ENCODE results near the gene ZNF398. TPM values are rescaled to one million over a fixed set of nuclear protein-coding genes. Genes with fewer than 3 reads are reported as not detected.
A peak's percentile ranks its signal among the peaks of the same experiment; 100 is the strongest.

The ZNF398 gene
- total and polyA plus RNA-seq, 4 donors = 2.6 to 14.1 (median 7.9) TPM

DNA sequence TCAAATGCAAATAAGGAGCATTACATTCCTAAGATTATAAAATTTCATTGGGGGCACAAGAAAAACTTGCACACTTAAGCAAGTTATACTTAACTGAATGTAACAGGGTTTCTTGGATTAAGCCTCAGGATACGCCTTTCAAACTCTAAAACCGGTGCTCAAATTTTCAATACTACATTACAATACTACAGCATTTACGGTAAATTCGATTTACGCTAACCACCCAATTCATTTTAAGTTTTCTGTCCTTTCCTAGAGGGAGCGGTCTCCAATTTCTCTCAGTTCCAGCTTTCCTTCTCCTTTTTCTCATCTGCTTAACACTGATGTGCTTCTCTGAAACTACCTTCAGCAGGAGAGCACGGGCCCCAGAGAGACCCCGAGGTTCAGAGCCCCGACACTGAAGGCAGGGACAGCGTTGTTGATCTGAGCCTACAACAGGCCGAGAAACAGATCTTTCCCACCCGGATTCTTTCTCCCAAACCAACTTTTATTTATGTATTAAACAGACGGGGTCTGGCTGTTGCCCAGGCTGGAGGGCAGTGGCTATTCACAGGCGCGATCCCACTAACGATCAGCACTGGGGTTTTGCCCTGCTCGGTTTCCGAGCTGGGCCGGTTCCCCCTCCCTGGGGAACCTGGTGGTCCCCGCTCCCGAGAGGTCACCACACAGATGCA lies 21.9 kb upstream of the ZNF398 start:
- Histone ChIP-seq H3K9me3 (ENCODE audit: control insufficient read depth, low read length) (no peaks in the 10 kb centered on the region), H3K4me1 (ENCODE audit: control insufficient read depth in 1 of 2, insufficient read depth in 2 of 2, low read length in 2 of 2) (no peaks in the 10 kb centered on the region), H3K27me3 (ENCODE audit: control insufficient read depth in 1 of 2, insufficient read depth in 2 of 2, low read length in 1 of 2) (no peaks in the 10 kb centered on the region), H3K36me3 (ENCODE audit: control insufficient read depth in 1 of 2, insufficient read depth in 2 of 2, low read length in 1 of 2) (no peaks in the 10 kb centered on the region), H3K4me3 (ENCODE audit: low read length in 2 of 2) (peak overlapping the region; percentile 71 to 74), H3K27ac (ENCODE audit: low read depth in 1 of 2, low read length in 2 of 2) (peak overlapping the region in 1 of 2 donors; percentile 57)
- DNase-seq (no peak), ATAC-seq (ENCODE audit: low FRiP score) (no peak)
- intact Hi-C loops (cut with DNase I) = no loop called here
- WGBS, 2 donors = 2% methylated on average over 21 of the region's 21 CpGs

DNA sequence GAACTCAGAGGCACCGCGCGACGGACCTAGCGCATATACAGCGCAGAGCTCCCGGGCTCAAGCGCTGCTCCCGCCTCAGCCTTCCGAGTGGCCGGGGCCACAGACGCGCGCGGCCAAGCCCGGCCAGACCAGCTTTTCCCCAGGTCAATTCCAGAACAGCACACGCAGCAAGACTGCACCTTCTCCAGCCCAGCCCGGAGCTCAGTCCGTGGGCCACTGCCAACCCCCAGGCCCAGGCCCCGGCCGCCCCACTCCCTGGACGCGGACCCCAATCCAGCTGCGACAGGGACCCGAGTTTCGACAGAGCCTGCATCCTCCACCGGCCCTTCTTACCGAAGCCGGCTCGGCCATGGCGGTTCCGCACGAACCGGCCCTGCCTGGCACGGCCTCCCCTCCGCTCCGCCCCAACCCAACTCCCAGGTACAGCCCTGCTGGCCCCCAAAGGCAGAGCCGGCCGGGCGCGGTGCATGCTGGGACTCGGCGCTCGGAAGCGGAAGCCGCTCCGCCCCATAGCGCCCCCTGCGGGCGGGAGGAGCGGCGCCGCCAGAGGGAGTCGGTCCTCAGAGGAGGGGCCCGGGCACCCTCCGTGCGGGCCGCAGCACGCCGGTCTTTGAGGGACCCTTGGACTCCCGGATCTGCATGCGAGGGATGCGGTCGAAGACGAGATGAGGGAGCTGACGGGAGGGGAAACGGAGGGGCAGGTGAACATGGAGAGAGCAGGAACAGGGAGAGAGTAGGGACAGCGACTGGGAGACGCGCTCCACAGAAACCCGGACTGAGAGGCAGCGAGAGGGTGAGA lies 21.2 kb upstream of the ZNF398 start, which contains the start of gene ZNF425:
ZNF425 (minus strand) TSS at position 462 of the 799 bp plus-strand sequence; CDS start at position 351, 111 bp downstream.
- intact Hi-C loops (cut with DNase I) = loop anchor here in 1 of 2 donors (1.0 kb wide), 2 partner anchors 35 to 98 kb away; partner anchors contain the start of gene PDIA4
- peak within 1 kb of the TSS; percentile 62 to 70 for H3K27ac ChIP-seq (ENCODE audit: low read depth in 1 of 2, low read length in 2 of 2)
- H3K36me3 ChIP-seq (ENCODE audit: control insufficient read depth in 1 of 2, insufficient read depth in 2 of 2, low read length in 1 of 2) = no peaks in the 10 kb centered on the region
- H3K27me3 ChIP-seq (ENCODE audit: control insufficient read depth in 1 of 2, insufficient read depth in 2 of 2, low read length in 1 of 2) = no peaks in the 10 kb centered on the region
- peak; percentile 99 for ATAC-seq (ENCODE audit: low FRiP score)
- peak; percentile 95 to 98 for DNase-seq
- WGBS, 2 donors = 1% methylated on average over 71 to 72 of the region's 72 CpGs
- H3K4me3 ChIP-seq (ENCODE audit: low read length in 2 of 2) = peak within 1 kb of the TSS; percentile 71 to 74
- H3K4me1 ChIP-seq (ENCODE audit: control insufficient read depth in 1 of 2, insufficient read depth in 2 of 2, low read length in 2 of 2) = no peaks in the 10 kb centered on the region
- no peaks in the 10 kb centered on the region for H3K9me3 ChIP-seq (ENCODE audit: control insufficient read depth, low read length)

DNA sequence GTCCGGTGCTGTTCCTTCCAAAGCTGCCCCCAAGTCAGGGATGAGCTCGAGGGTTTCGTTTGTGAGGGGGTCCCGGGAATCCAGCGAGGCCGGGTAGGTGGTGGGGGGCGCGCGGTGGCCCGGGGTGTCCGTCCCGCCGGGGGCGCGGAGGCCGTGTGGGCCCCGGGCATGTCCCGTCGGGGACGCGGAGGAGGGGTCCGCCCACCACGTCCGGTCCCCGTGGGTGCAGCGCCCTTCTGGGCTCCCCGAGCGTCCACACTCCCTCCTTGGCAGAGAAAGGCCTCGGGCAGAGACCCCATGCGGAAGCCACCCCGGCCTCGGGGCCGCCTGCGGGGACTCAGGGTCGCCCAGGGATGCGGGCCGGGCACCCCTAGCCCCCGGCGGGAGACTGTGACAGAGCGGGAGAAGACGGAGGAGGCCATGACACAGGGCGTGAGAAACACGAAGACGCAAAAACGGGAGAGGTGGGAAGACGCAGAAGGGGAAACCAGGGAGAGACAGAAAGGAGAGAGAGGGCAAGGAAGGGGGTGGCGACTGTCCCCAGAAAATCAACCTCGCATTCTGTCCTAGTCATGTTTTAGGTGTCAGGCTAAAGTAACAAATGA lies 20.5 kb upstream of the ZNF398 start:
- ATAC-seq (ENCODE audit: low FRiP score) = peak; percentile 80
- intact Hi-C loops (cut with DNase I) = loop anchor here in 1 of 2 donors (1.0 kb wide), 3 partner anchors 21 to 98 kb away; partner anchors contain the start of genes PDIA4 and ZNF398
- no peaks in the 10 kb centered on the region for H3K36me3 ChIP-seq (ENCODE audit: control insufficient read depth in 1 of 2, insufficient read depth in 2 of 2, low read length in 1 of 2)
- H3K27ac ChIP-seq (ENCODE audit: low read depth in 1 of 2, low read length in 2 of 2) = peak overlapping the region; percentile 62 to 70
- H3K4me1 ChIP-seq (ENCODE audit: control insufficient read depth in 1 of 2, insufficient read depth in 2 of 2, low read length in 2 of 2) = no peaks in the 10 kb centered on the region
- peak; percentile 75 to 86 for DNase-seq
- peak overlapping the region; percentile 31 to 74 for H3K4me3 ChIP-seq (ENCODE audit: low read length in 2 of 2)
- no peaks in the 10 kb centered on the region for H3K9me3 ChIP-seq (ENCODE audit: control insufficient read depth, low read length)
- H3K27me3 ChIP-seq (ENCODE audit: control insufficient read depth in 1 of 2, insufficient read depth in 2 of 2, low read length in 1 of 2) = no peaks in the 10 kb centered on the region
- 1% methylated on average over 30 to 48 of the region's 48 CpGs for WGBS, 2 donors

DNA sequence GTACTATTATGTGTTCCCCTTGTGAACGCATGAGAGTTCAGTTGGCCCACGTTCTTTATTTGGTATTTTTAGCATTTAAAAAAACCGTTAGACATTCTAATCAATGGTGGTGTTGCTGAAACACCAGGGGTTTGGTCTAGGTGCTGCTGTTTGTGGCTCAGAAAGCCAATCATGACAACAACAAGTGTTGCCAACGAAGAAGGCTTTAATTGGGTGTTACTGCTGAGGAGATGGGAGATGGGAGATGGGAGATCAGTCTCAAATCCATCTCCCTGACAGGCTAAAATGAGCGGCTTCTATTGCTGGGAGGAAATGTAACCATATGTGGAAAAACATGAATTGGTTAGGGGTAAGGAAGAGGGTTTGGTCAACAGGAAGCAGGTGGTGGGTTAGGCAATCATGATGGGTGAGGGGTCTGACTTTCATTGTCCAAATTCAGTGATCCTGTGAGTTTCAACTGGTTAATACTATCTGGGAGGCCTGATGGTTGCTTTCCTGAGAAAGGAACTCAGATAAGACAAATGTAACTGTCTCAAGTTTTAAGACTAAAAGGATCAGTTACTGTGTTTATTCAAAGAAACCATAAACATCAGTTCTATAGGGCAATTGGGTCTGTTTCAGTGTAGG lies 16.6 kb upstream of the ZNF398 start:
- intact Hi-C loops (cut with DNase I) = no loop called here
- DNase-seq (no peak), ATAC-seq (ENCODE audit: low FRiP score) (no peak)
- Histone ChIP-seq H3K27me3 (ENCODE audit: control insufficient read depth in 1 of 2, insufficient read depth in 2 of 2, low read length in 1 of 2) (no peaks in the 10 kb centered on the region), H3K4me1 (ENCODE audit: control insufficient read depth in 1 of 2, insufficient read depth in 2 of 2, low read length in 2 of 2) (no peaks in the 10 kb centered on the region), H3K27ac (ENCODE audit: low read depth in 1 of 2, low read length in 2 of 2) (no peak overlapping the region), H3K36me3 (ENCODE audit: control insufficient read depth in 1 of 2, insufficient read depth in 2 of 2, low read length in 1 of 2) (no peaks in the 10 kb centered on the region), H3K9me3 (ENCODE audit: control insufficient read depth, low read length) (no peaks in the 10 kb centered on the region), H3K4me3 (ENCODE audit: low read length in 2 of 2) (no peak overlapping the region)
- WGBS, 2 donors = 91 to 92% methylated on average over 5 of the region's 5 CpGs

DNA sequence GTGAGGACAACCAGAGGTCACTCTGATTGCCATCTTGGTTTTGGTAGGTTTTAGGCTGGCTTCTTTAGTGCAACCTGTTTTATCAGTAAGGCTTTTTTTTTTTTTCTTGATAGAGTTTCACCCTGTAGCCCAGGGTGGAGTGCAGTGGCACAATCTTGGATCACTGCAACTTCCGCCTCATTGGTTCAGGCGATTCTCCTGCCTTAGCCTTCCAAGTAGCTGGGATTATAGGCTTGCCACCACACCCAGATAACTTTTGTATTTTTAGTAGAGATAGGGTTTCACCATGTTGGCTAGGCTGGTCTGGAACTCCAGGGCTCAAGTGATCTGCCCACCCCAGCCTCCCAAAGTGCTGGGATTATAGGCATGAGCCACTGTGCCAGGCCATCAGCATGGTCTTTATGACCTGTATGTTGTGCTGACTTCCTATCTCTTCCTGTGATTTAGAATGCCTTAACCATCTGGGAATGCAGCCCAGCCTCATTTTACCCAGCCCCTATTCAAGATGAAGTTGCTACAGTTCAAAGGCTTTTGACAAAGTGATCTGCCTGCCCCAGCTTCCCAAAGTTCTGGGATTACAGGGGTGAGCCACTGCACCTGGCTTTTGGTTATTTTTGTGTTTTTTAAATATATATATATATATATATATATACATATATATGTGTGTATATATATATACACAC lies 14.1 kb upstream of the ZNF398 start:
- WGBS, 2 donors = 95 to 96% methylated on average over 2 of the region's 2 CpGs
- intact Hi-C loops (cut with DNase I) = no loop called here
- no peak for DNase-seq
- Histone ChIP-seq H3K4me3 (ENCODE audit: low read length in 2 of 2) (no peak overlapping the region), H3K4me1 (ENCODE audit: control insufficient read depth in 1 of 2, insufficient read depth in 2 of 2, low read length in 2 of 2) (no peaks in the 10 kb centered on the region), H3K27ac (ENCODE audit: low read depth in 1 of 2, low read length in 2 of 2) (no peak overlapping the region), H3K27me3 (ENCODE audit: control insufficient read depth in 1 of 2, insufficient read depth in 2 of 2, low read length in 1 of 2) (no peaks in the 10 kb centered on the region), H3K9me3 (ENCODE audit: control insufficient read depth, low read length) (no peaks in the 10 kb centered on the region), H3K36me3 (ENCODE audit: control insufficient read depth in 1 of 2, insufficient read depth in 2 of 2, low read length in 1 of 2) (no peaks in the 10 kb centered on the region)
- no peak for ATAC-seq (ENCODE audit: low FRiP score)

DNA sequence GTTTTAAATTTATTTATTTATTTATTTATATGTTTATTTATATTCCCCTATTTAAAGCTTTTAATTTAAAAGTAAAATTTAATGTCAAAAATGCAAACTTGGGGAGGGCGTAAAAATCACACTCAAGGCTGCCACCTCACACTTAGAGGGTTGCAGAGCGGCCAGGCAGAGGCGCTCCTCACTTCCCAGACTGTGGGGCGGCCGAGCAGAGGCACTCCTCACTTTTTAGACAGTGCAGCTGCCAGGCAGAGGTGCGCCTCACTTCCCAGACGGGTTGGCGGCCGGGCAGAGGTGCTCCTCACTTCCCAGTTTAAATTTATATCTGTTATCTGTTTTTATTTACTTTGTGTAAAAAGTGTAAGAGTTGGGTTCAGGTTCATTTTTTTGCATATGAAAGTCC lies 11.1 kb upstream of the ZNF398 start:
- no peak for DNase-seq
- intact Hi-C loops (cut with DNase I) = no loop called here
- ATAC-seq (ENCODE audit: low FRiP score) = no peak
- Histone ChIP-seq H3K27ac (ENCODE audit: low read depth in 1 of 2, low read length in 2 of 2) (no peak overlapping the region), H3K27me3 (ENCODE audit: control insufficient read depth in 1 of 2, insufficient read depth in 2 of 2, low read length in 1 of 2) (no peaks in the 10 kb centered on the region), H3K9me3 (ENCODE audit: control insufficient read depth, low read length) (no peaks in the 10 kb centered on the region), H3K36me3 (ENCODE audit: control insufficient read depth in 1 of 2, insufficient read depth in 2 of 2, low read length in 1 of 2) (no peaks in the 10 kb centered on the region), H3K4me1 (ENCODE audit: control insufficient read depth in 1 of 2, insufficient read depth in 2 of 2, low read length in 2 of 2) (no peaks in the 10 kb centered on the region), H3K4me3 (ENCODE audit: low read length in 2 of 2) (no peak overlapping the region)
- WGBS, 2 donors = 95% methylated on average over 9 of the region's 9 CpGs

DNA sequence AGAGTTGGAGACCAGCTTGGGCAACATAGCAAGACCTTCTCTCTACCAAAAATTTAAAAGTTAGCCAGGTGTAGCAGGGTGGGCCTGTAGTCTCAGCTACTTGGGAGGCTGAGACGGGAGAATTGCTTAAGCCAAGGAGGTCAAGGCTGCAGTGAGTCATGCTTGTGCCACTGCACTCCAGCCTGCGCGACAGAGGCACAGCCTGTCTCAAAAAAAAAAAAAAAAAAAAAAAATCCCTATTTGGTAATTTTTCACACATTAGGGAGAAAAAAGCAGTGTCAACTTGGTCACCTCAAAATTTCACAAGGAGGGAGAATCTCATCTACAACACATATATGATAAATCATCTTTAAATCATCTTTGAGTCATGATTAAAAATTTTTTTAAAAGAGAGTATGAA lies 6.4 kb upstream of the ZNF398 start:
- no peak for DNase-seq
- Histone ChIP-seq H3K27me3 (ENCODE audit: control insufficient read depth in 1 of 2, insufficient read depth in 2 of 2, low read length in 1 of 2) (no peaks in the 10 kb centered on the region), H3K9me3 (ENCODE audit: control insufficient read depth, low read length) (no peaks in the 10 kb centered on the region), H3K4me3 (ENCODE audit: low read length in 2 of 2) (no peak overlapping the region), H3K27ac (ENCODE audit: low read depth in 1 of 2, low read length in 2 of 2) (no peak overlapping the region), H3K36me3 (ENCODE audit: control insufficient read depth in 1 of 2, insufficient read depth in 2 of 2, low read length in 1 of 2) (no peaks in the 10 kb centered on the region), H3K4me1 (ENCODE audit: control insufficient read depth in 1 of 2, insufficient read depth in 2 of 2, low read length in 2 of 2) (no peaks in the 10 kb centered on the region)
- 67% methylated on average over 3 of the region's 3 CpGs for WGBS, 2 donors
- ATAC-seq (ENCODE audit: low FRiP score) = no peak
- intact Hi-C loops (cut with DNase I) = no loop called here

DNA sequence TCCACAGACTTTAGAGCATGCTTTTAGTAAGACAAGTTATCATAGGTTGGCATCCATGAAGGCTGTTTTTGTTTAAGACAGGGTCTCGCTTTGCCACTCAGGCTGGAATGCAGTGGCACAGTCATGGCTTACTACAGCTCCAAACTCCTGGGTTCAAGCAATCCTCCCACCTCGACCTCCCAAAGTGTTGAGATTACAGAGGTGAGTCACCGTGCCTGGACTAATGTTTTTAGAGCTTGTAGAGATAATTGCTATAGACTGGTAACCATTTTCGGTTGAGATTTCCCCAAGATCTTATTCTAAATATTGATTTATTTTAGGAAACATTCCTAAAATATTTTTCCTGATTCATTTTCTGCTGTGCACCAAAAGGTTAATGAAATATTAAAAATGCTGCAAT lies 5.4 kb upstream of the ZNF398 start:
- no peak overlapping the region for H3K4me3 ChIP-seq (ENCODE audit: low read length in 2 of 2)
- DNase-seq = no peak
- intact Hi-C loops (cut with DNase I) = no loop called here
- no peaks in the 10 kb centered on the region for H3K4me1 ChIP-seq (ENCODE audit: control insufficient read depth in 1 of 2, insufficient read depth in 2 of 2, low read length in 2 of 2)
- no peaks in the 10 kb centered on the region for H3K9me3 ChIP-seq (ENCODE audit: control insufficient read depth, low read length)
- H3K27ac ChIP-seq (ENCODE audit: low read depth in 1 of 2, low read length in 2 of 2) = no peak overlapping the region
- H3K36me3 ChIP-seq (ENCODE audit: control insufficient read depth in 1 of 2, insufficient read depth in 2 of 2, low read length in 1 of 2) = no peaks in the 10 kb centered on the region
- ATAC-seq (ENCODE audit: low FRiP score) = no peak
- WGBS, 2 donors = 62 to 71% methylated on average over 4 of the region's 4 CpGs
- H3K27me3 ChIP-seq (ENCODE audit: control insufficient read depth in 1 of 2, insufficient read depth in 2 of 2, low read length in 1 of 2) = no peaks in the 10 kb centered on the region

Data from aorta (tissue), 5 donors.